ENCODE data around the gene ARHGAP22.
"Not testable (repeated sequence)": the region's sequence is repeated elsewhere in the genome, so short reads cannot be mapped to it uniquely, and the experiment has no call there.

ARHGAP22 gene, protein sequence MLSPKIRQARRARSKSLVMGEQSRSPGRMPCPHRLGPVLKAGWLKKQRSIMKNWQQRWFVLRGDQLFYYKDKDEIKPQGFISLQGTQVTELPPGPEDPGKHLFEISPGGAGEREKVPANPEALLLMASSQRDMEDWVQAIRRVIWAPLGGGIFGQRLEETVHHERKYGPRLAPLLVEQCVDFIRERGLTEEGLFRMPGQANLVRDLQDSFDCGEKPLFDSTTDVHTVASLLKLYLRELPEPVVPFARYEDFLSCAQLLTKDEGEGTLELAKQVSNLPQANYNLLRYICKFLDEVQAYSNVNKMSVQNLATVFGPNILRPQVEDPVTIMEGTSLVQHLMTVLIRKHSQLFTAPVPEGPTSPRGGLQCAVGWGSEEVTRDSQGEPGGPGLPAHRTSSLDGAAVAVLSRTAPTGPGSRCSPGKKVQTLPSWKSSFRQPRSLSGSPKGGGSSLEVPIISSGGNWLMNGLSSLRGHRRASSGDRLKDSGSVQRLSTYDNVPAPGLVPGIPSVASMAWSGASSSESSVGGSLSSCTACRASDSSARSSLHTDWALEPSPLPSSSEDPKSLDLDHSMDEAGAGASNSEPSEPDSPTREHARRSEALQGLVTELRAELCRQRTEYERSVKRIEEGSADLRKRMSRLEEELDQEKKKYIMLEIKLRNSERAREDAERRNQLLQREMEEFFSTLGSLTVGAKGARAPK

DNA sequence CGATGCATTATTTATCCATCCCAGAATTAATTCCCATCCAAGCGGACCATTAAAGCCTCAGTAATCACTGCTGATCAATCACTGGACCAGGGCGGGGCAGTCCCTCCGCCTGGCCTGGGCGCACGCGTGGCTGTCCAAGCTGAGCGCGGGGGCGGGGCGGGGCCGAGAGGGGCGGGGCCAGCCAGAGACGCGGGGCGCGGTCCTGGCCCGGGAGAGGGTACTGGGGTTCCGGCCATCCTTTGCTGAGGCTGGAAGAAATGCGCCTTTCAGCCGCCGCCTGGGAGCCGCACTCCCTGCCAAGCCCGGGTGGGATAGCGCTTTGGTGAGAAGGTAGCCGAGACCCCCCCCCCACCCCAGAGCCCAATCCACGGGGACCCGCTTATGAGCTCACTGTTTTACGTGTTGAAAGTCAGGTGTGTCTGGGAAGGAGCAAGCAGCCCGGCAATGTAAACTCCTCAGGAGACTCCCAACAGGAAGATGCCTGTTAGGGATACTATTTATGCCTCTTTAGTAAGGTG is at the start of gene ARHGAP22:
Gene ARHGAP22, minus strand, starts transcription at position 83 of the 518 bp plus-strand sequence. CDS start 277 bp downstream, outside the sequence.
- no peak within 1 kb of the TSS for H3K4me3 ChIP-seq (ENCODE audit: low read depth, low read length)

DNA sequence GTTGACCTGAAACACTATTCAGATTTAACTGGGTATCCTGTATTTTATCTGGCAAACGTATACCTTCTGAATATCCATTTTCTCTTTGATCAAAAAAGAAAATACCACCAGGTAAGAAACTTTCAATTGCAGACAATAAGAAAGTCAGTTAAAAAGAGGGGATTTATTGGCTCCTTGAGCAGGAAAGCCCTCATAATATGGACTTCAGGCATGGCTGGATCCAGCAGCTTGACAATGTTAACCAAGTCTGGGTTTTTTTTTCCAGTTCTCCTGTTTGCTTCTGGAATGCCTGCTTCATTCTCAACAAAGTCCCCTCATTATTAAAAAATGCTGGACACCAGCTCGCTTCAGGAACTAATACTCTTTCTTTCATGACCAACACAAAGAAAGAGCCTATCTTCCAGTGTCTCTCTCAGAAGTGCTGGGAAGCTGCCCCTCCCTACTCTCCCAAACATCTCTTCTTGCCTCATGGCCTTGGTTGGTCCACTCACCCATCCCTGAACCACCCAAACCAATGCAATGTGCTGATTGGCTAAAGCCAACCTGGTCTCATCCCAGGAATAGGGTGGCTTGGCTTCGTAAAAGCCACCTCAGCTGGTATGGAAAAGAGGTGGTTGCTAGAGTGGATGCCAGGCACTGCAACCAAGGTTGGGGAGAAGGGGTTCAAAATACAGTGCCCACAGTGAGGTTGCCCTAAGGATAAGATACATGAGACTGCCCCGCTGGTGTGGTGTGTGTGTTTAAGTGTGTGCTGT is 49.2 kb upstream of the ARHGAP22 start:
- H3K4me3 ChIP-seq (ENCODE audit: low read depth, low read length), result no peak overlapping the region

GRCh38 chr10:48653347-48653746 is 48.5 kb upstream of the ARHGAP22 start:
- no peak overlapping the region for H3K4me3 ChIP-seq (ENCODE audit: low read depth, low read length)

DNA sequence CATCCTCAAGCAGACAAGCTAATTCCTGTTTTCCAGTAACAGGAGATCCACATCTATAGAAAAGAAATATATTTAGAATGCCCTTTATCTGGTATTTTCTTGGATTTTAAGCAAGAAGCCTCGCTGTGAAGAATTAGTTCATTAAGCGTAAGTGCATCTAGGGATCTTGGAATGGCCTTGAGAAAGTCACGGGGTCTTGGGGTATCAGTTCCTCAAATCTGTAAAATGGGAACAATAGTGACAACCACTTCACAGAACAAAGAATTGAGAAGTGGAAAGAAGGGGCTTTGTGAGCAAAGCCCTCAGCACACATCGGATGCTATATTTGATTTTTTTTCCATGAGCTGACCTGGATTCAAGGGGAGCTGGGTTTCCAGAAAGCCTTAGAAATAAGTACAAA is 47.5 kb upstream of the ARHGAP22 start:
- no peak overlapping the region for H3K4me3 ChIP-seq (ENCODE audit: low read depth, low read length)

DNA sequence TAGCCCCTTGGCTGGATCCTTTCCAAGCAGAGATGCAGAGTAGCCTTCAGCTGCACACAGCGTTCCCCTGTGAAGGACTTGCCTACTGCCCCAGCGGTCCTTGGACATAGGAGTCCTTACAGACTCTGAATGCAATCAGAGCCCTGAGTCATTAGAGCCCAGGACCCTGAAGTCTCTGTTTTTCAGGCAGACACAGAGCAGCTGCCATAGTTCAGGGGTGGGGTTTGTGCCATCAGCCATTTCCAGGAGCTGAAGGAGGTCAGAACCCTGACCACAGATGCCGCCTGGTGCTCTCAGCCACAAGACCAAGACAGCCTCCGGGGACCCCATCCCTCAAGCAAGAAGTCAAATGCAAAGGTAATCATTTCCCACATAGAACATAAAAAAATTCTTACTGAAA is 47.0 kb upstream of the ARHGAP22 start:
- H3K4me3 ChIP-seq (ENCODE audit: low read depth, low read length), result no peak overlapping the region

- H3K4me3 ChIP-seq (ENCODE audit: low read depth, low read length), result no peak overlapping the region
Measured at GRCh38 chr10:48651293-48651692, 46.4 kb upstream of the ARHGAP22 start.

GRCh38 chr10:48649349-48649944 is 44.6 kb upstream of the ARHGAP22 start:
- no peak overlapping the region for H3K4me3 ChIP-seq (ENCODE audit: low read depth, low read length)

DNA sequence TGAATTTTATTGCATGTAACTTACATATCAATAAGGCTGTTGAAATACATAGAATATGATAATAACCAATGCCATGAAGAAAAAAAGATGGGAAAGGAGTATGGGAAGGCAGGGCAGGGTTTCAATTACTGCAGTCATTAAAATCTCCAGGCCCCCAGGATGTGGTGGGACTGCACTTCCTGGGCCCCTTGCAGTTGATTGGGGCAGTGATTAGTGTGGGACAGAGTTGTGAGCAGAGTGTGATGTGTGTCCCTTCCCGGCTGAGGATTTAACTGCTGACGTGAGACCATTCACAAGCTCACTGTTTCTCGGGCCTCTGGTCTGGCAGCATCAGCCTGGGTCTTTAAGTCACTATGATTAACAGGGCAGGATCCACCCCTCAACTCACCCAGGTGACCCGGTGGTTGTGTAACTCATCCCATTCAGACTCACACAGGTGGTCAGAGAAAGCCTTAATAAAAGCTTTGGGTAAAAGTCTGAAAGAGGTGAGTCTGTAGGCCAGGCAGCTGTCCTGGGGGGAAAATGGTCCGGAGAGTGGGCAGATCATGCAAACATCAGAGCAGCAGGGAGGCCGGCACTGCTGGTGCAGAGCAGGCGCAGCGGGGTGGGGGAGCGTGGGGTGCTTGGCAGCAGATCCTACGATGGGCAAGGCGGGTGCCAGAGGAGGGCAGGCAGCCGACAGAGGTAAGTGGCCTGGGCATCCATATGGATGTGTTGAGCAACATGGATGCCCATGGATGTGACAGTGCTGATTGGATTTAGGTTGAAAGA is 43.5 kb upstream of the ARHGAP22 start:
- no peak overlapping the region for H3K4me3 ChIP-seq (ENCODE audit: low read depth, low read length)

DNA sequence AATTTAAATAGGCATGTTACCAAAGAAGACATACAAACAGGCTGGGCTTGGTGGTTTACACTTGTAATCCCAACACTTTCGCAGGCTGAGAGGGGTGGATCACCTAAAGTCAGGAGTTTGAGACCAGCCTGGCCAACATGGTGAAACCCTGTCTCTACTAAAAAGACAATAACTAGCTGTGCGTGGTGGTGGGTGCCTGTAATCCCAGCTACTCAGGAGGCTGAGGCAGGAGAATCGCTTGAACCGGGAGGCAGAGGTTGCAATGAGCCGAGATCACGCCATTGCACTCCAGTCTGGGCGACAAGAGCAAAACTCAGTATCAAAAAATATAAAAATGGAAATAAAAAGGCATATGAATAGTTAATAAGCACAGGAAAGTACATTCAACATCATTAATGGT is 42.2 kb upstream of the ARHGAP22 start:
- H3K4me3 ChIP-seq (ENCODE audit: low read depth, low read length), result not testable (repeated sequence)

- H3K4me3 ChIP-seq (ENCODE audit: low read depth, low read length), result no peak overlapping the region
Measured at GRCh38 chr10:48645600-48645999, 40.7 kb upstream of the ARHGAP22 start.

- not testable (repeated sequence) for H3K4me3 ChIP-seq (ENCODE audit: low read depth, low read length)
Measured at GRCh38 chr10:48641099-48641690, 36.3 kb upstream of the ARHGAP22 start.

GRCh38 chr10:48640326-48640725 is 35.5 kb upstream of the ARHGAP22 start:
- H3K4me3 ChIP-seq (ENCODE audit: low read depth, low read length), result no peak overlapping the region

DNA sequence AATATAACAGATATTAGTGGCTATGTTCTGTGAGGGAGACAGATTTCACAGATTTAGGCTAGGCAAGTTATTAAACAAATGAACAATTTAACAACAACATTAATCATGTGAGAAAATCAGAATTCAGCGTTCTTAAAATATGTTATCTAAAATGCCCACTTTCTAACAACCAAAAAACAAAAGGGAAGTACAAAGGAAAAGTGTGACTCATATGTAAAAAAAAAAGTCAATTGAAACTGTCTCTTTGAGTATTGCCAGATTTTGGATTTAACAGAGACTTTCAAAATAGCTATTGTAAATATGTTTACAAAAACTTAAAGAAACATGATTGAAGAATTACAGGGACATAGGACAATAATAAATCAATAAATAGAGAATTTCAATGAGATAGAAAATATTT is 34.8 kb upstream of the ARHGAP22 start:
- no peak overlapping the region for H3K4me3 ChIP-seq (ENCODE audit: low read depth, low read length)

DNA sequence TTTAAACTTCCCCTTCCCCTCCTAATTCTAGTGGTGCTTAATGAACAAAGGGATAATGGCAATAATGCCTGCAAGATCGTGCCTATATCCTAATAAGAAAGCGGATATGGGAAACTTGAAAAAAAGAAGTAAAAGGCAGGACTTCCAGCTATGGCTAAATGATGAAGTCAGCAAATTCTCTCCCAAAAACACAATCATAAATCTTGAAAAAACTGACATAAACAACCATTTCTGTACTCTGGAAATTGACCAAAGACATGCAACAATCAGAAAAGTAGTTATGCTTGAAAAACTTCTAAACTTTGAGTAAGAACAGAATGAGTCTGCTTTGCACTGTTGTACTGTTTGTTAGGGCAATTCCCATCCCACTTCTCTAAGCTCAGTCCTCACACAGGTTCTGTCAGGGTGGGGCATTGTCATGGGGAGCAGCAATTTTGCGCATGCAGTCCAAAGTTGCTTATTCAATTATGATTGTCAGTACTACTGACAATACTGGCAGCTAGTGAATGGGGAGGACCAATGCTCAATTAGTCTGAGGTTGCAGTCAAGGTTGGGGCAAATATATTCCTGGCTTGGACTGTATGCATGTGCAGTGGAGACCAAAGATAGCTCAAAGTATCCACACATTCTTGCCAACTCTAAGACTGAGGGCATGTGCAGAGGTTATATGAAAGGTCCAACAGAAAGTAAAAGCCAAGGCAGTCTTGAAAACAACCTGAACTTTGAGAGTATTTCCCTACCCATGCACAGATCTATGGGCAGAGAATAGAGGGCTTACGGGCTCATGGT is 34.1 kb upstream of the ARHGAP22 start:
- H3K4me3 ChIP-seq (ENCODE audit: low read depth, low read length), result no peak overlapping the region

- H3K4me3 ChIP-seq (ENCODE audit: low read depth, low read length), result no peak overlapping the region
Measured at GRCh38 chr10:48638158-48638557, 33.3 kb upstream of the ARHGAP22 start.

- no peak overlapping the region for H3K4me3 ChIP-seq (ENCODE audit: low read depth, low read length)
Measured at GRCh38 chr10:48636901-48637300, 32.0 kb upstream of the ARHGAP22 start.

DNA sequence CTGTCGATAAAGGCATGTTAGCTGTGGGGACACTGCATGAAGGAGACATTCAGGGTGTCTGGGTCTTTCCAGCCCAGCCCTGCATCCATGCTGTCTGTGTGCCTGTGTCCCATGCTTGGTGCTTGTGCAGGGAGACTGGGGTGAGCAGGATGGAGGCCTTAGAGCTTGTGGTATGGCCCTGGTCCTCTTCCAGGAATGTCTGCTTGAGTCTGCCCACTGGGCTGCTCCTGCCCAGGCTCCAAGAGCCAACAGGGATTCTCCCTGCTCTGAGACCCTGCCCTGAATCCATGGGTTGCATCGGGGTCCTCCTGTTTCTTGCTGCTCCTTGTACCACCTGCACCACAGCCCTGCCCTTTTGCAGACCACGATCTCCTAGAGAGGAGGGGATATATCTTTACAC is 31.4 kb upstream of the ARHGAP22 start:
- no peak overlapping the region for H3K4me3 ChIP-seq (ENCODE audit: low read depth, low read length)

DNA sequence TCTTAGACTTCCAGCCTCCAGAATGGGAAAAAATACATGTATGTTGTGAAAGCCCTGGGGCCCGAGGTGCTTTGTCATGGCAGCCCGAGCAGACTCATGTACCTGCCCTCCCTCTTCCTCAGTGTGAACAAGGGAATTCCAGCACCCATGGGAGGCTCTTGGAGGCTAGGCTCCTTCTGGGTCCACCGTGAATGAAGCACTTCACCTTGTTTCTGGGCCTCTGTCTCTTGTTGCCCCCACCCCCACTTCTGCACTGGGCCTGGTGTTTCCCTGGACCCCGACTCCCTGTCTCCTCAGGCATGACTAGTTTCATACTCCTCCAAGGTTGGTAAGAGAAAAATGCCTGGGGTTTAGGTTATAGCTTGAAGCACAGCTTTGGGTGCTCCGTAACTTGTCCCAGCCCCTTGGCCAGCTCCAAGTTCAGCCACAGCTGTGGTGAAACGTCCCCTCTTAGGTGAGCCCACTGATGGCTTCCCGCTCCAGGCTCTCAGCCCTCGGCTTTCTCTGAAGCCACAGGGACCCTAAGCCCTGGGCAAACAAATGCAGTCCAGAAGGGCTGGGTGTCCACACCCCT is 30.2 kb upstream of the ARHGAP22 start:
- H3K4me3 ChIP-seq (ENCODE audit: low read depth, low read length), result no peak overlapping the region
